H9 (cell line): ENCODE data around the gene TEX48. TPM values are rescaled to one million over a fixed set of nuclear protein-coding genes. Genes with fewer than 3 reads are reported as not detected.

Source experiments
- DNase-seq: peaks from one replicate; pipeline ENCODE4 v3.0.0-alpha.2; 2017
- H2AFZ ChIP-seq: one replicate; pipeline ENCODE4 v1.6.1; 2013; ENCODE audit warnings: mild to moderate bottlenecking, low read length, control low read depth, moderate library complexity
- H2AK5ac ChIP-seq: 2 replicates; pipeline ENCODE4 v1.6.1; 2013; ENCODE audit warnings: low read length, control low read depth, mixed read lengths; ENCODE audit not compliant: insufficient read length
- H2BK120ac ChIP-seq: one replicate; pipeline ENCODE4 v1.6.1; 2013; ENCODE audit warnings: low read depth, mild to moderate bottlenecking, low read length, control low read depth, inconsistent platforms; ENCODE audit not compliant: poor library complexity, severe bottlenecking
- H2BK12ac ChIP-seq: 2 replicates; pipeline ENCODE4 v1.6.1; 2013; ENCODE audit warnings: low read length, control low read depth, mixed read lengths, low read depth; ENCODE audit not compliant: insufficient read length
- H2BK15ac ChIP-seq: 2 replicates; pipeline ENCODE4 v1.6.1; 2013; ENCODE audit warnings: low read depth, low read length, control low read depth
- H2BK20ac ChIP-seq: one replicate; pipeline ENCODE4 v1.6.1; 2013; ENCODE audit warnings: low read depth, mild to moderate bottlenecking, low read length, control low read depth, inconsistent platforms; ENCODE audit not compliant: poor library complexity, severe bottlenecking
- H2BK5ac ChIP-seq: 2 replicates; pipeline ENCODE4 v1.6.1; 2013; ENCODE audit warnings: low read length, control low read depth, mixed read lengths; ENCODE audit not compliant: insufficient read length
- H3K14ac ChIP-seq: 2 replicates; pipeline ENCODE4 v1.6.1; 2013; ENCODE audit warnings: low read length, control low read depth; ENCODE audit not compliant: insufficient read depth
- H3K18ac ChIP-seq: 2 replicates; pipeline ENCODE4 v1.6.1; 2013; ENCODE audit warnings: low read depth, mild to moderate bottlenecking, mixed read lengths, low read length, control low read depth; ENCODE audit not compliant: insufficient read length
- H3K23ac ChIP-seq: 2 replicates; pipeline ENCODE4 v1.6.1; 2013; ENCODE audit warnings: low read length, control low read depth, mixed read lengths, low read depth; ENCODE audit not compliant: insufficient read length
- H3K23me2 ChIP-seq: 2 replicates; pipeline ENCODE4 v1.6.1; 2013; ENCODE audit warnings: low read depth, mild to moderate bottlenecking, mixed read lengths, low read length, control low read depth; ENCODE audit not compliant: insufficient read length, poor library complexity, severe bottlenecking
- H3K27ac ChIP-seq: 2 replicates; pipeline ENCODE4 v1.5.1; 2013; ENCODE audit warnings: low read length, control low read depth, mixed read lengths, low read depth; ENCODE audit not compliant: insufficient read length
- H3K27me3 ChIP-seq: 2 replicates; pipeline ENCODE4 v1.6.1; 2013; ENCODE audit warnings: low read length, control low read depth, inconsistent platforms; ENCODE audit not compliant: insufficient read depth
- H3K4ac ChIP-seq: 2 replicates; pipeline ENCODE4 v1.6.1; 2013; ENCODE audit warnings: low read depth, mild to moderate bottlenecking, control low read depth, inconsistent platforms, low read length, moderate library complexity
- H3K4me1 ChIP-seq: 2 replicates; pipeline ENCODE4 v1.6.1; 2013; ENCODE audit warnings: low read length, control low read depth, inconsistent platforms; ENCODE audit not compliant: insufficient read depth
- H3K4me2 ChIP-seq: 2 replicates; pipeline ENCODE4 v1.6.1; 2013; ENCODE audit warnings: low read length, control low read depth, mixed read lengths; ENCODE audit not compliant: insufficient read length, insufficient read depth
- H3K56ac ChIP-seq: 2 replicates; pipeline ENCODE4 v1.6.1; 2013; ENCODE audit warnings: low read depth, mild to moderate bottlenecking, mixed read lengths, low read length, control low read depth; ENCODE audit not compliant: insufficient read length
- H3K79me1 ChIP-seq: 2 replicates; pipeline ENCODE4 v1.6.1; 2013; ENCODE audit warnings: low read depth, mild to moderate bottlenecking, moderate library complexity, low read length, control low read depth, inconsistent platforms; ENCODE audit not compliant: insufficient read depth, poor library complexity, severe bottlenecking
- H3K79me2 ChIP-seq: 2 replicates; pipeline ENCODE4 v1.6.1; 2013; ENCODE audit warnings: low read length, control low read depth, inconsistent platforms; ENCODE audit not compliant: insufficient read depth
- H3K9ac ChIP-seq: 2 replicates; pipeline ENCODE4 v1.6.1; 2013; ENCODE audit warnings: low read length, control low read depth, mixed read lengths; ENCODE audit not compliant: insufficient read length; ENCODE audit errors: extremely low read depth
- H3K9me3 ChIP-seq: one replicate; pipeline ENCODE4 v1.6.1; 2013; ENCODE audit warnings: low read depth, low read length, inconsistent platforms; ENCODE audit not compliant: control insufficient read depth
- H3T11ph ChIP-seq: one replicate; pipeline ENCODE4 v1.6.1; 2013; ENCODE audit warnings: mild to moderate bottlenecking, low read length, control low read depth, inconsistent platforms
- H4K20me1 ChIP-seq: one replicate; pipeline ENCODE4 v1.6.1; 2013; ENCODE audit not compliant: control insufficient read depth, insufficient read length, insufficient read depth
- H4K5ac ChIP-seq: 2 replicates; pipeline ENCODE4 v1.6.1; 2013; ENCODE audit warnings: low read depth, mild to moderate bottlenecking, mixed read lengths, low read length, control low read depth; ENCODE audit not compliant: insufficient read length
- H4K8ac ChIP-seq: replicated peaks from 2 replicates; pipeline ENCODE4 v1.6.1; 2013; ENCODE audit warnings: low read length, control low read depth, mixed read lengths, low read depth; ENCODE audit not compliant: insufficient read length
- H4K91ac ChIP-seq: 2 replicates; pipeline ENCODE4 v1.6.1; 2013; ENCODE audit warnings: low read depth, mild to moderate bottlenecking, moderate library complexity, mixed read lengths, low read length, control low read depth; ENCODE audit not compliant: insufficient read length
- H3K27ac Mint-ChIP-seq, 3 experiments: 2 replicates in 2 of 3; 3 replicates in 1 of 3; pipeline ENCODE4 v1.8.0; 2020 to 2021; ENCODE audit warnings: mixed read lengths in 3 of 3, mild to moderate bottlenecking in 1 of 3, moderate library complexity in 1 of 3
- H3K27me3 Mint-ChIP-seq: 2 replicates; pipeline ENCODE4 v1.8.0; 2021; ENCODE audit warnings: low read depth, mild to moderate bottlenecking, moderate library complexity, mixed read lengths
- H3K36me3 Mint-ChIP-seq, 3 experiments: 2 replicates in 2 of 3; 3 replicates in 1 of 3; pipeline ENCODE4 v1.8.0; 2020 to 2021; ENCODE audit warnings: low read depth in 3 of 3, mixed read lengths in 3 of 3; ENCODE audit not compliant: insufficient read depth in 1 of 3
- H3K4me1 Mint-ChIP-seq, 2 experiments: 2 replicates each; pipeline ENCODE4 v1.8.0; 2020; ENCODE audit warnings: mixed read lengths in 2 of 2
- H3K4me3 Mint-ChIP-seq, 2 experiments: 2 replicates in 1 of 2; 3 replicates in 1 of 2; pipeline ENCODE4 v1.8.0; 2020 to 2021; ENCODE audit warnings: mild to moderate bottlenecking in 2 of 2, mixed read lengths in 2 of 2, moderate library complexity in 1 of 2
- H3K9me3 Mint-ChIP-seq, 2 experiments: 2 replicates in 1 of 2; 3 replicates in 1 of 2; pipeline ENCODE4 v1.8.0; 2020; ENCODE audit warnings: mild to moderate bottlenecking in 2 of 2, mixed read lengths in 2 of 2, moderate library complexity in 1 of 2
- CTCF ChIP-seq: fragments of 200-600 bp; sonication (generic); conservative IDR thresholded peaks from 3 replicates; pipeline ENCODE4 v1.8.0; 2021; ENCODE audit warnings: antibody characterized with exemption, mild to moderate bottlenecking
- WGBS: extraction: QIAGEN DNeasy Blood & Tissue Kit; methylation state at CpG from one replicate; pipeline ENCODE4 v1.1.7; 2013; ENCODE audit warnings: missing lambda C conversion rate, low lambda C conversion rate, mixed read lengths; ENCODE audit not compliant: insufficient read length; ENCODE audit errors: extremely low coverage; 5-methylcytosine and 5-hydroxymethylcytosine counted together
- total RNA-seq: library from RNA; stranded (reverse); gene quantifications from 2 replicates; pipeline ENCODE4 v1.2.1, GENCODE V29; 2021

Gene TEX48
- total RNA-seq, 1 experiment from 2014 or later: not detected

DNA sequence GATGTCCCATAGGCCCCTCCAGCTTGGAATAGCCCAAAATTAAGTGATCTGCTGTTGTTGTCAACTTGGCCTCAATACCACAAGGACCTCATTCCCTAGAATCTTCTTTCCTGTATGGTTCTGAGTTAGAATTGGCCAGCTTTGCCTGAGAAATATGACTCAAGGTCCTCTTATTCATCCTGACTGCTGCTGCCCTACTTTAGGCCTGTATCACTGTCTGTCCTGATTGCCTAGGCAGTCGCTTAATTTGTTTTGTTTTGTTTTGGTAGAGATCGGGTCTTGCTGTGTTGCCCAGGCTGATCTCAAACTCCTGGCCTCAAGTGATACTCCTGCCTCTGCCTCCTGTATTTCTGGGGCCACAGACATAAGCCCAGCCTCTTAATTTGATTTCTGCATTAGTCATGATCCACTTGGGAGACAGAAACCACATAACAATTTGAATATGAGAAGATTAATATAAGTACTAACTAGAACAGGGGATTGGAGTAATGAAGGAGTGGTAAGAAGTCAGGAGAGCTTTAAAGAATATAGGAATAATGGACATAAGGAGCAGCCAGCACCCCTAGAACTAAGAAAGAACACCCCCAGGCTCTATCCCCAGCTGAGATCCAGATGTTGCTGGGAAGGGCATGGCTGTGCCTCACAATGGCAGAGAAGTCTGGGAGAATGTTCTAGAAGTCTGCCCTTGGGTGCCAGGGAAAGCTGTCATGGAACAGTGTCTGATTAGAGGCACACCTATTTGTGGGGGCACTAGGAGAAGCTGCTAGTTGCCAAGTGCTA, 29.0 kb downstream of the TEX48 start:
- no peaks in the 10 kb centered on the region for H3K4me1 ChIP-seq
- no peak for TF ChIP-seq CTCF
- H3K4me3 Mint-ChIP-seq: no peak overlapping the region; a peak in 1 of 5 replicates
- H4K91ac ChIP-seq: no peak overlapping the region
- H3K9me3 ChIP-seq: no peaks in the 10 kb centered on the region
- H3K79me1 ChIP-seq: no peaks in the 10 kb centered on the region
- H4K20me1 ChIP-seq: no peaks in the 10 kb centered on the region
- H3K9me3 Mint-ChIP-seq: no peaks in the 10 kb centered on the region; a peak in 1 of 5 replicates
- no peak overlapping the region for H3K27ac Mint-ChIP-seq
- no peak overlapping the region for H2BK120ac ChIP-seq
- no peak overlapping the region for H4K5ac ChIP-seq
- H3K4me1 Mint-ChIP-seq: peaks cover 4 to 7% of the 10 kb centered on the region in 2 experiments; a peak in 2 of 4 replicates
- peaks cover 0 to 2% (median 0%) of the 10 kb centered on the region in 3 experiments; a peak in 2 of 7 replicates for H3K36me3 Mint-ChIP-seq
- no peak overlapping the region for H2BK5ac ChIP-seq
- no peak overlapping the region for H2BK20ac ChIP-seq
- no peak overlapping the region for H3T11ph ChIP-seq
- H3K23me2 ChIP-seq: no peaks in the 10 kb centered on the region
- H3K4me2 ChIP-seq: no peak overlapping the region
- H3K27ac ChIP-seq: no peak overlapping the region
- H3K23ac ChIP-seq: no peak overlapping the region
- no CpG with 5 or more reads among the region's 2 CpGs for WGBS
- H2BK12ac ChIP-seq: no peak overlapping the region
- H3K56ac ChIP-seq: no peak overlapping the region
- no peak overlapping the region for H3K9ac ChIP-seq
- DNase-seq: no peak
- H3K4ac ChIP-seq: no peak overlapping the region
- no peak overlapping the region for H3K18ac ChIP-seq
- no peak overlapping the region for H2AFZ ChIP-seq
- H4K8ac ChIP-seq: no peak overlapping the region
- no peaks in the 10 kb centered on the region for H3K79me2 ChIP-seq
- H2BK15ac ChIP-seq: no peak overlapping the region
- no peaks in the 10 kb centered on the region for H3K27me3 ChIP-seq
- H3K14ac ChIP-seq: no peak overlapping the region
- H2AK5ac ChIP-seq: no peak overlapping the region
- no peaks in the 10 kb centered on the region for H3K27me3 Mint-ChIP-seq
